GM13977 (cell line): Measurements from ENCODE around the gene FNDC3A.

Source experiments
- DNase-seq: peaks from one replicate; pipeline ENCODE4 v3.0.0; 2012; ENCODE audit warnings: low spot score
- CTCF ChIP-seq: IDR thresholded peaks from 2 replicates; pipeline ENCODE4 v1.5.1; 2012; ENCODE audit warnings: mild to moderate bottlenecking, control low read depth; ENCODE audit not compliant: insufficient read depth; ENCODE audit errors: extremely low read depth, missing control alignments
- in situ Hi-C: fragments of 300-500 bp; cut with MboI; formaldehyde crosslinking; loops from one replicate; pipeline ENCODE4 v1.12.0; 2022; ENCODE audit warnings: low sequenced_read_pairs, low pct_unique_long_range_greater_than_20kb, mixed read lengths, inconsistent platforms; ENCODE audit not compliant: unreplicated experiment

Gene FNDC3A

DNA sequence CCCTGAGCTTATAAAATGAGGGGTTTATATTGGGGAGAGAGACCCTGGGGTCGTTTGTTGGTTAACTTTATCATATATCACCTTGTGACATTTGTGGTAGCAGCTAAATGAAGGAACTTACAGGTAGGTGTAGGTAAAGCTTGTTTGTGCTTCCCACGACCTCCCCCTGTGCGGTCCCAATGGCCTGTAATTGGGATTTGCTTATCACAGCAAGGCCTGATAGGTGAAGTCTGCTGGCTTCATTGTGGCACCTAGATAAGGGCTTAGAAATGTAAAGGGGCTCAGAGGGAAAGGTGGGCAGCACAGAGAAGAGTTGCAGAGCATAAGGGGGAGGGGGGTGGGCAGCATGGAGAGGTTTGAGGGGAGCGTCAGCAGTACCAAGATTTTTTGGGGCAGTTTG, 208.9 kb downstream of the FNDC3A start:
- TF ChIP-seq CTCF = no peak
- in situ Hi-C loops = no loop called here
- no peak for DNase-seq

DNA sequence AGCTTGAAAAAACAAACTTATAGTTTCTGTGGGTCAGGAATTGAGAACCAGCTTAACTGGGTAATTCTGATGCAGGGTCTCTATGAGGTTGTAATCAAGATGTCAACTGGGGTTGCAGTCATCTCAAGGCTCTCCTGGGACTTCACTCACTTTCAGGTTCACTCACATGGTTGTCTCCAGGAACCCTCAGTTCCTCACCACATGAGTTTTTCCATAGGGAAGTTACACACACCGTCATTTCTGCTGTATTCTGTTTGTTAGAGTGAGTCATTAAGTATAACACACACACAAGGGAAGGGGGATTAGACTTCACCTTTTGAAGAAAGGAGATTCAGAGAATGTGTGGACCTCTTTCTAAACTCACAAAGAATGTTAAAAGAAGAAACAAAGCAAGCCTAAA, 209.6 kb downstream of the FNDC3A start:
- in situ Hi-C loops = no loop called here

DNA sequence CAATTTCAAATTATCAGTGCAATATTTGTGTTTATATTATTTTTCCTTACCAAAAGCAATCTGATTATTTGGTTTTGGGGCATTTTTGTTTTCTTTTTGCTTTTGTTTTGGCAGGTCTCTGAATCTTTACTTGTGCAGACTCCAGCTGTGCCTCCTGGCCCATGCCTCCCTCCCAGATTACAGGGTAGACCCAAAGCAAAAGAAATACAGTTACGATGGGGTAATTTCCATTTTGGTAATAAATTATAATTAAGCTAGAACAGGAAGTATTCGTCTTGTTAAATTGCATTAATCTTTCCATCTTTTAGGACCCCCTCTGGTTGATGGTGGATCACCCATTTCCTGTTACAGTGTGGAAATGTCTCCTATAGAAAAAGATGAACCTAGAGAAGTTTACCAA, 215.2 kb downstream of the FNDC3A start:
- in situ Hi-C loops = no loop called here

More for the DNA sequence above, 209.6 kb downstream of the FNDC3A start:
- DNase-seq = no peak
- TF ChIP-seq CTCF = no peak

DNA sequence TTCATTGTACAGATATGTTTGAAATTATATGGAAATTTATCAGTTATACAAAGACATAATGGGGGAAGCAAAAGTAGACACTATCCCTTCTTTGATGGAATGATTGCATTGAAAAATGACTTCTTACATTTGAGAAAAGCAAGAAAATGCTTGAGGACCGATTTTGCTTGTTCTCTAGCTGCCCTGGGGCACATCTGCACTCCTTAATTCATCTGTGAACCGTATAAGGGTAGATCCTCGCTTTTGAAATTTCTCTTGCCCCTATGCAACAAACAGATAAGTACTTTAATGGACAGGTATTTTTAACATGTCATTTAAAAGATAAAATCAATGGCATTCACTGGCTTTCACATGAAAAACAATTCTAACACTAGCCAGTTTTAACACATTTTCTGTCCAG, 230.9 kb downstream of the FNDC3A start:
- no peak for TF ChIP-seq CTCF
- no peak for DNase-seq
- in situ Hi-C loops = no loop called here

More for the DNA sequence above, 215.2 kb downstream of the FNDC3A start:
- TF ChIP-seq CTCF = no peak
- DNase-seq = no peak

DNA sequence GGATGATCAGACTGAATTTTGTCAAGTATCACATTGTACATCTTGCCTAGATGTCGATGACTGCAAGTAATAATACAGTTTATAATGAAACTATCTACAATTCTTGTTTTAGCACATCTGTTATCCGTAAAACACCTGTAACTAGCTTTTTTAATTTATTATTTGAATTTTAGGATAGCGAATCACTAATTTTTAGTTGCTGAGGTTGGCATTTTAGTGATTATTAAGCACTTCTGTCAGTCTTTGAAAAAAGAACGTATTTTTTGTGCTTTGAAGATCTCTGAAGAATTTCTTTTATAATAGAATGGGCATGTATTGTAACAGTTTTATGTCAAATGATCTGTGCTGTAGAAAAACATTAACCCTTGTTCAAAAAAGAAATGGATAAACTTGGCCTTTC, 232.9 kb downstream of the FNDC3A start:
- DNase-seq = no peak
- no peak for TF ChIP-seq CTCF
- in situ Hi-C loops = no loop called here

GRCh38 chr13:49210114-49210513, 234.4 kb downstream of the FNDC3A start:
- DNase-seq = no peak
- in situ Hi-C loops = no loop called here
- TF ChIP-seq CTCF = no peak

GRCh38 chr13:49210669-49211068, 235.0 kb downstream of the FNDC3A start:
- TF ChIP-seq CTCF = no peak
- no peak for DNase-seq
- in situ Hi-C loops = no loop called here
